HEK293T (cell line): ENCODE measurements around the gene MID1.

ENCODE experiments used
- CTCF ChIA-PET: fragments of 350-600 bp; formaldehyde crosslinking; extraction: SDS; loops from one replicate; lab custom pipeline; 2021; ENCODE audit warnings: antibody characterized with exemption, inconsistent platforms; lab: Yijun Ruan, JAX
- POLR2A ChIA-PET: fragments of 350-600 bp; formaldehyde crosslinking; extraction: SDS; loops from one replicate; lab custom pipeline; 2020; ENCODE audit warnings: antibody characterized with exemption, inconsistent platforms; lab: Yijun Ruan, JAX
- DNase-seq: peaks from one replicate; pipeline ENCODE4 v3.0.0; 2012; ENCODE audit warnings: mixed read lengths; ENCODE audit errors: extremely low spot score
- ARNT ChIP-seq: fragments of 450-650 bp; IDR thresholded peaks from 2 replicates; pipeline ENCODE4 v1.6.1; 2017; ENCODE audit warnings: mild to moderate bottlenecking
- BHLHE40 ChIP-seq: fragments of 450-650 bp; IDR thresholded peaks from 2 replicates; pipeline ENCODE4 v1.6.1; 2016; ENCODE audit warnings: mild to moderate bottlenecking, moderate library complexity, borderline replicate concordance
- CTBP1 ChIP-seq: fragments of 450-650 bp; IDR thresholded peaks from 2 replicates; pipeline ENCODE4 v1.6.1; 2016; ENCODE audit warnings: borderline replicate concordance
- ELF4 ChIP-seq: fragments of 450-650 bp; IDR thresholded peaks from 2 replicates; pipeline ENCODE4 v1.6.1; 2017; ENCODE audit warnings: antibody characterized with exemption
- FOXA1 ChIP-seq: fragments of 450-650 bp; IDR thresholded peaks from 2 replicates; pipeline ENCODE4 v1.6.1; 2016; ENCODE audit warnings: mild to moderate bottlenecking
- FOXK2 ChIP-seq: fragments of 450-650 bp; IDR thresholded peaks from 2 replicates; pipeline ENCODE4 v1.6.1; 2016; ENCODE audit warnings: mild to moderate bottlenecking
- FOXM1 ChIP-seq: fragments of 450-650 bp; IDR thresholded peaks from 2 replicates; pipeline ENCODE4 v1.6.1; 2017; ENCODE audit warnings: mild to moderate bottlenecking, borderline replicate concordance
- HDGF ChIP-seq: fragments of 450-650 bp; IDR thresholded peaks from 2 replicates; pipeline ENCODE4 v1.6.1; 2017; ENCODE audit warnings: antibody characterized with exemption, borderline replicate concordance
- L3MBTL2 ChIP-seq: fragments of 450-650 bp; conservative IDR thresholded peaks from 2 replicates; pipeline ENCODE4 v1.6.1; 2016; ENCODE audit warnings: mild to moderate bottlenecking
- LEF1 ChIP-seq: fragments of 450-650 bp; IDR thresholded peaks from 2 replicates; pipeline ENCODE4 v1.6.1; 2017; ENCODE audit warnings: mild to moderate bottlenecking, borderline replicate concordance
- NFRKB ChIP-seq: fragments of 450-650 bp; IDR thresholded peaks from 2 replicates; pipeline ENCODE4 v1.6.1; 2016; ENCODE audit warnings: mild to moderate bottlenecking, moderate library complexity
- SP1 ChIP-seq: fragments of 450-650 bp; IDR thresholded peaks from 2 replicates; pipeline ENCODE4 v1.6.1; 2017
- SUZ12 ChIP-seq: fragments of 450-650 bp; IDR thresholded peaks from 2 replicates; pipeline ENCODE4 v1.6.1; 2016; ENCODE audit warnings: mild to moderate bottlenecking
- TARDBP ChIP-seq: fragments of 450-650 bp; IDR thresholded peaks from 2 replicates; pipeline ENCODE4 v1.6.1; 2016
- ZNF384 ChIP-seq: fragments of 450-650 bp; IDR thresholded peaks from 2 replicates; pipeline ENCODE4 v1.6.1; 2016
- TF ChIP-seq, protein P1 (sequence below): fragments of 450-650 bp; IDR thresholded peaks from 2 replicates; pipeline ENCODE4 v1.6.1; 2016

MID1 gene

DNA sequence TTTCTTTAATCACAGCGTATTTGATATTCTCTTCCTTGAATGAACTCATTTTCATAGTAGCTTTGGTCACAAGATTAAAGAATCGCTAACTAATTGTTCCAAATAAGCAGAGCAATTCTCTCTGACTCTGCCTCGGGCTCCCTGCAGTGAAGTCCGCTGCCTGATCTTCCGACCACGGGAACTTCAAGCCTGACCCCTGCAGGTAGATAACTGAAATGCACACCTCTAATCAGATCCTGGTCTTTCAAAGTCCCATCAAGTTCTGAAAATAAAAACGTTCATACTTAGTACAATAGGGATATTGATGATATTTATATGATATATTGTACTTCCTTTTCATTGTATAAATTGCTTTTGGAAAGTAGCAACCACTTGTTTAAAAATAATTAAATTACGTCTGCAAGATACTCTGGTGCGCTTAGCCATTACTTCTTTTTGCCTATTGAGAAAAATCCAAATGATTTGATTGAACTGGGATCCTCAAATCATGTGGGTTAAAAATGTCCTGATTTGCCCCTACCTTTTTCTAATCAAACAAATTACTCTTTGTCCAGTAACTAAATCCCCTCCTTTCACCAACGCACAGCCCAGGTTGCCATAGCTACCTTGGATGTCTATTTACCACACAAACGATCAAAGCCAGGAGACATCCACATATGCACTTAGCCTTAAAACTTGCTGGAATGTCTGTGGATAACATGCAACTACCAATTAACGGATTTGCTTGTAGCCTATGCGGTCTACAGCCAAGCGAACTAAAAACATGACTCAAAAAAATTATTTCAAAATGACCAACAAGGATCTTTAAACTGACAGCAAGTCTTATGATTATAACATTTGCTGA, 4.2 kb downstream of the MID1 start:
- peak; percentile 58 for DNase-seq
- ChIA-PET CTCF (interaction anchor here (0.8 to 1.4 kb wide), 4 partner anchors 18 to 426 kb away, joined by 3 to 5 read pairs (median 4); no protein-coding TSS in a partner anchor), POLR2A (no interaction called here)
- TF ChIP-seq FOXK2 = no peak
- no peak for TF ChIP-seq LEF1
- no peak for TF ChIP-seq FOXM1
- no peak for TF ChIP-seq NFRKB
- no peak for TF ChIP-seq HDGF
- no peak for TF ChIP-seq L3MBTL2
- no peak for TF ChIP-seq SUZ12
- TF ChIP-seq, protein P1, sequence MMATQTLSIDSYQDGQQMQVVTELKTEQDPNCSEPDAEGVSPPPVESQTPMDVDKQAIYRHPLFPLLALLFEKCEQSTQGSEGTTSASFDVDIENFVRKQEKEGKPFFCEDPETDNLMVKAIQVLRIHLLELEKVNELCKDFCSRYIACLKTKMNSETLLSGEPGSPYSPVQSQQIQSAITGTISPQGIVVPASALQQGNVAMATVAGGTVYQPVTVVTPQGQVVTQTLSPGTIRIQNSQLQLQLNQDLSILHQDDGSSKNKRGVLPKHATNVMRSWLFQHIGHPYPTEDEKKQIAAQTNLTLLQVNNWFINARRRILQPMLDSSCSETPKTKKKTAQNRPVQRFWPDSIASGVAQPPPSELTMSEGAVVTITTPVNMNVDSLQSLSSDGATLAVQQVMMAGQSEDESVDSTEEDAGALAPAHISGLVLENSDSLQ = no peak
- no peak for TF ChIP-seq ARNT
- TF ChIP-seq BHLHE40 = no peak
- no peak for TF ChIP-seq ZNF384
- TF ChIP-seq FOXA1 = no peak

DNA sequence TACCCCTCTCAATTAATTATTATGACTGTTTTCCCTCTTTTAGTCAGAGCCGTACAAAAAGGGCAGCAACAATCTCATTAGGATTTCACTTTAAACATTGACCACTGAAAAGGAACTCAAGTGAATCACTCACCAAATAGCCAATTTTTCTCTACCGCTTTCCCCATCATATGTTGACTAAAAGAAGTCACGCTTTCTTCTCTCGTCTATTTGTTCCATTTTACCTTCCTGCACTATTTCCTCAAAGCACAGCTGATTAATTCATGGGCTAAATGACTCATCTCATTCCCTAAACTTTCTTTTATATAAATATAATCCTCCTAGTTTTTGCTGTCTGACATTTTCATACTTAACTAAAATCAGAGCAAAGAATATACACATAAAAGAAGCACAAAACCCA, 8.2 kb downstream of the MID1 start:
- ChIA-PET POLR2A (interaction anchor here (1.1 kb wide), 1 partner anchor 19 kb away, joined by 3 read pairs; no protein-coding TSS in a partner anchor), CTCF (no interaction called here)
- no peak for TF ChIP-seq SP1
- TF ChIP-seq LEF1 = no peak
- no peak for TF ChIP-seq CTBP1
- TF ChIP-seq NFRKB = no peak
- TF ChIP-seq FOXM1 = no peak
- no peak for TF ChIP-seq BHLHE40
- DNase-seq = no peak

DNA sequence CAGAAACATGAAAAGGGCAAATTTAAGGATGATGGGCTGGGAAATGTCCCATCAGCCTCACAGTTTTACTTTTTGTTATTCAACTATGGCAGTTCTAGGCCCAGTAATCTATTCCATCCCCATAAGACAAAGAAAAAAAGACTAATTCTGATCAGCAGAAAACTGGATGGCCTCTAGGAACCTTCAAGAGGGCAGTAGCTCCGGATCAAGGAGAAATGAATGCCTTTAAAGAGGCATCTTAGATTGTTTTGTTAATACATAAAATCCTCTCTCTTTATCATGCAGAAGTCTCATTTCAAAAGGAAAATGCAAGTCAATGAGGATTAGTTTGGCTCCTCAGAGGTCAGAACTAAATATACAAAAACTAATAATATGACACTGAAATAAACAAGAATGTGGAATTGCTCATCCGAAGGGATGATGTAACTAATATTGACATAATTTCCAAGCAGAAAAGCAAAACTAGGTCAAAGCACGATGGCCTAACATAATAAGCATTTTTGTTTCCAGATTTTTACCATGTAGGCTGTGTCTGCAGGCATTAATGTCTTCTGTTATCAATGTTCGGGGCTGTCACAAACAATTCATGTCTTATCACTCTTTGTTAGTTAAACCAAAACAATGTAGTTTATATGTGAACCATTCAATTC, 8.8 kb downstream of the MID1 start:
- TF ChIP-seq FOXK2 = no peak
- no peak for TF ChIP-seq SP1
- TF ChIP-seq SUZ12 = no peak
- no peak for TF ChIP-seq FOXM1
- no peak for TF ChIP-seq L3MBTL2
- no peak for TF ChIP-seq LEF1
- CTCF ChIA-PET = no interaction called here

DNA sequence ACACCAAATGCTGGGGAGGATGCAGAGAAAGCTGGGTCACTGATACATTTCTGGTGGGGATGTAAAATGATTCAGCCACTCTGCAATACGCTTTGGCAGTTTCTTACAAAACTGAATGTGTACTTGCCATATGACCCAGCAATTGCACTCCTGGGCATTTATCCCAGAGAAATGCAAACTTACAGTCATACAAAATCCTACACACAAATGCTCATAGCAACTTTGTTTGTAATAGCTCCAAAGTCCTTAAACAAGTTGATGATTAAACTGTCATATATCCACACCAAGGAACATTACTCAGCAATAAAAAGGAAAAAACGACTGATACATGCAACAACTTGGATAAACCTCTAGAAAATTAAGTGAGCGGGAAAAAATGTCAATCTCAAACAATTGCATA, 12.3 kb downstream of the MID1 start:
- TF ChIP-seq NFRKB (no peak), TARDBP (no peak), CTBP1 (no peak), FOXM1 (no peak), ELF4 (no peak), ARNT (no peak), FOXA1 (no peak), FOXK2 (no peak), L3MBTL2 (no peak), BHLHE40 (no peak), ZNF384 (no peak), LEF1 (no peak), SUZ12 (no peak), HDGF (no peak), SP1 (no peak)
- TF ChIP-seq, protein P1 = no peak
- ChIA-PET POLR2A (interaction anchor here (1.6 kb wide), 1 partner anchor 10 kb away, joined by 4 read pairs; no protein-coding TSS in a partner anchor), CTCF (no interaction called here)
- DNase-seq = no peak

More for the DNA sequence above, 8.8 kb downstream of the MID1 start:
- no peak for DNase-seq
- POLR2A ChIA-PET = interaction anchor here (1.1 to 2.1 kb wide), 2 partner anchors 8 to 18 kb away, joined by 3 to 10 read pairs; partner anchors contain the start of gene MID1

DNA sequence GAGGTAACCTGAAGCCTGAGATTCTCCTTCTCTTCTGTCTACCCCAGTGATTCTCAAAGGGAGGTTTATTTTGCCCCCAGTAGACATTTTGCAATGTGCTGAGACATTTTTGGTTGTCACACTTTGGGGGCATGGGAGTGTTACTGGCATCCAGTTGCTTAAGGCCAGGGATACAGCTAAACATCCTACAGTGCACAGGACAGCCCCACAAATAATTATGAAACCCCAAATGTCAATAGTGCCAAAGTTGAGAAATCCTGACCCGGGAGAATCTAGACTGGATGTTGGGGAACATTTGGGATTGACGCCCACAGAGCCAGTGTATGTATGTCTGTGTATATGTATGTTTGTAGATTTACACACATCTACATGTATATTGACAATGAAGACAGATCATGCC, 13.2 kb downstream of the MID1 start:
- ChIA-PET POLR2A (interaction anchor here (1.6 kb wide), 1 partner anchor 11 kb away, joined by 4 read pairs; no protein-coding TSS in a partner anchor), CTCF (no interaction called here)
- DNase-seq = no peak
- no peak for TF ChIP-seq FOXK2
- TF ChIP-seq CTBP1 = no peak
- TF ChIP-seq BHLHE40 = no peak
- no peak for TF ChIP-seq ZNF384
- TF ChIP-seq HDGF = no peak
- TF ChIP-seq TARDBP = no peak
- TF ChIP-seq FOXA1 = no peak
- no peak for TF ChIP-seq FOXM1
- TF ChIP-seq NFRKB = no peak
- no peak for TF ChIP-seq ELF4
- TF ChIP-seq SP1 = no peak
- TF ChIP-seq, protein P1 = no peak
- no peak for TF ChIP-seq L3MBTL2
- no peak for TF ChIP-seq LEF1
- no peak for TF ChIP-seq SUZ12
- TF ChIP-seq ARNT = no peak
